Astrocyte (in vitro differentiated cells and primary cell): Measurements from ENCODE around the gene C2.

Experiments used
- EZH2 ChIP-seq: IDR thresholded peaks from 2 replicates; pipeline ENCODE4 v1.6.1; 2012; ENCODE audit warnings: mild to moderate bottlenecking, low read length, inconsistent platforms; ENCODE audit not compliant: insufficient read depth
- TF ChIP-seq, protein P1 (sequence below): IDR thresholded peaks from 2 replicates; pipeline ENCODE4 v1.5.1; 2011; ENCODE audit warnings: low read depth, mild to moderate bottlenecking, inconsistent platforms, low read length, moderate library complexity; ENCODE audit not compliant: insufficient read depth

DNA sequence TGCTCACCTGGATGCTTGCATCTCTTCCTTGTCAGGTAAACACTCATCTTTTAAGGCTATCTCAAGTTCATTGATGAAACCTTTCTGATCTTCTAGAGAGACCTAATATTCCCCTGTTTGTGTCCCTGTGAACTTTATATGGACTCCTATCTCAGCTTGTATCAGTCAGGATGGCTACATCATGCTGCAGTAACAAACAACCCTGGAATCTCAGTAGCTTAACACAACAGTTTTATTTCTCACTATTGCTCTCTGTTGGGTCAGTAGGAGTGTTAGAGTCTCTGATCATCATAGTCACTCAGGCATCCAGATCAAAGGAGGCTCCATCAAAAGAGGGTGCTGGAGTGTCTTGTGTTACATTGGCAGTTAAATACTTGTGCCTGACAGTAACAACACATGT, 12.2 kb upstream of the C2 start:
- TF ChIP-seq, protein P1, sequence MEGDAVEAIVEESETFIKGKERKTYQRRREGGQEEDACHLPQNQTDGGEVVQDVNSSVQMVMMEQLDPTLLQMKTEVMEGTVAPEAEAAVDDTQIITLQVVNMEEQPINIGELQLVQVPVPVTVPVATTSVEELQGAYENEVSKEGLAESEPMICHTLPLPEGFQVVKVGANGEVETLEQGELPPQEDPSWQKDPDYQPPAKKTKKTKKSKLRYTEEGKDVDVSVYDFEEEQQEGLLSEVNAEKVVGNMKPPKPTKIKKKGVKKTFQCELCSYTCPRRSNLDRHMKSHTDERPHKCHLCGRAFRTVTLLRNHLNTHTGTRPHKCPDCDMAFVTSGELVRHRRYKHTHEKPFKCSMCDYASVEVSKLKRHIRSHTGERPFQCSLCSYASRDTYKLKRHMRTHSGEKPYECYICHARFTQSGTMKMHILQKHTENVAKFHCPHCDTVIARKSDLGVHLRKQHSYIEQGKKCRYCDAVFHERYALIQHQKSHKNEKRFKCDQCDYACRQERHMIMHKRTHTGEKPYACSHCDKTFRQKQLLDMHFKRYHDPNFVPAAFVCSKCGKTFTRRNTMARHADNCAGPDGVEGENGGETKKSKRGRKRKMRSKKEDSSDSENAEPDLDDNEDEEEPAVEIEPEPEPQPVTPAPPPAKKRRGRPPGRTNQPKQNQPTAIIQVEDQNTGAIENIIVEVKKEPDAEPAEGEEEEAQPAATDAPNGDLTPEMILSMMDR, result no peak
- TF ChIP-seq EZH2, result no peak
